ENCODE data around the gene UBR1. TPM values are rescaled to one million over a fixed set of nuclear protein-coding genes. Genes with fewer than 3 reads are reported as not detected.

Gene UBR1
- polyA plus RNA-seq = 14.7 and 21.0 TPM in 2 replicates

DNA sequence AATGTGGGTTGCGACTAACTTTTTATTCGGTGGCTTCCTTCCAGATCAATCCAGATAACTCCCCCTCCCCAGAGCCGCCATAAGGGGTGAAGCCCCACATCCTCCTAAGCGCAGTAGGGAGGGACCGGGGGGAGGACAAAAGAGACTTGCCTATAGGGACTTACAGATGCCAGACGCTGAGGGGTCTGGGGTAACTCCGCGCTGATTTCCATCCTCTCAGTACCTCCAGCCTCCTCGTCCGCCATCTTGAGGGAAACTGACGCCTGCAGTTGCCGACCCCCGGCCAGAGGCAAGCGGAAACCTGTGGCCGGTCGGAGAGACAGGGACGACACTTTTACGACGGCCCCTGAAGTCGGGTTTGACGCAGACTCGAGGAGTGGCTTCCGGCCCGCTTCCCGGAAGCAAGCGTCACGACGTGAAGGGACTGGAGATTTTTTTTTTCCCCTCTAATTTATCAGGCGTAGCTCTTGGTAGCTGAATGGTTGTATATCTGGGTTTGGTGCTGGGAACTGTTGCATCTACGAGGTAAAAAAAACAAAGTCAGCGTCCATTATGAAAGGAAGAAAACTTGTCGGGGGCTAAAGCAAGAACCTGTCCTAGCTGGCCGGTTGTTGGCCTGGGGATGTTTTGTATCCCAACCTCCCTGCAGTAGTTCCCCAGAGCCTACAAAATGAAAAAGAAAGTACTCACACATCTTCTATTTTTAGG, at the start of gene UBR1:
Gene UBR1 (minus strand): TSS at position 261 of the 708 bp plus-strand sequence. CDS start 16 bp downstream, at position 245.

DNA sequence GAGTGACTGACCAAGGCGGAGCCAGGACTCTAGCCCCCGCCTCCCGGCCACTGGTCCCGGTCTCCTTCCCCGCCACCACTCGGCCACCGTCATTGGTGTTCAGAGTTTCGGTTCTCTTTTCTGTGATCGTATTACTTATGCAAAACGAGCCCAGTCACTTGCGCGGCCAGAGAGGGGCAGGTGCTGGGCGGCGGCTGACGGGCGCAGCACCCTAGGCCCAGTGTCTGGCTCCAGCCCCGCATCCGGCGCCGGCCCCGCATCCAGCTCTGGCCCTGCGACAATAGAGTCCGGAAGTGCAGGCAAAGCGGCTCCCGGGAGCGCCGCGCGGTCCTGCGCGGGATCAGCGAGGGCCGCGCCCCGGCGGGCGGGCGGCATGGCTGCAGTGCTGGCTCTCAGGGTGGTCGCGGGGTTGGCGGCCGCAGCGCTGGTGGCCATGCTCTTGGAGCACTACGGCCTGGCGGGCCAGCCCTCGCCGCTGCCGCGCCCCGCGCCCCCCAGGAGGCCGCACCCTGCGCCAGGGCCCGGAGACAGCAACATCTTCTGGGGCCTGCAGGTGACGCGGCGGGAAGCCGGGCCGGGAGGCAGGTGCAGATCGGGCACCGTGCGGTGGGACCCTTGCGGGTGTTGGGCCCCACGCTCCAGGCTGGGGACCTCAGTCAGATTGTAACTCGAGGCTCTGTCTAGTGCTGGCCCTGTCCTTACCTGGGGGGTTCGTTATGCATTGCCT, 27.8 kb upstream of the UBR1 start, which contains the start of gene TMEM62:
Gene TMEM62 (plus strand): TSS at position 157 of the 727 bp plus-strand sequence. CDS start 217 bp downstream, at position 374.

DNA sequence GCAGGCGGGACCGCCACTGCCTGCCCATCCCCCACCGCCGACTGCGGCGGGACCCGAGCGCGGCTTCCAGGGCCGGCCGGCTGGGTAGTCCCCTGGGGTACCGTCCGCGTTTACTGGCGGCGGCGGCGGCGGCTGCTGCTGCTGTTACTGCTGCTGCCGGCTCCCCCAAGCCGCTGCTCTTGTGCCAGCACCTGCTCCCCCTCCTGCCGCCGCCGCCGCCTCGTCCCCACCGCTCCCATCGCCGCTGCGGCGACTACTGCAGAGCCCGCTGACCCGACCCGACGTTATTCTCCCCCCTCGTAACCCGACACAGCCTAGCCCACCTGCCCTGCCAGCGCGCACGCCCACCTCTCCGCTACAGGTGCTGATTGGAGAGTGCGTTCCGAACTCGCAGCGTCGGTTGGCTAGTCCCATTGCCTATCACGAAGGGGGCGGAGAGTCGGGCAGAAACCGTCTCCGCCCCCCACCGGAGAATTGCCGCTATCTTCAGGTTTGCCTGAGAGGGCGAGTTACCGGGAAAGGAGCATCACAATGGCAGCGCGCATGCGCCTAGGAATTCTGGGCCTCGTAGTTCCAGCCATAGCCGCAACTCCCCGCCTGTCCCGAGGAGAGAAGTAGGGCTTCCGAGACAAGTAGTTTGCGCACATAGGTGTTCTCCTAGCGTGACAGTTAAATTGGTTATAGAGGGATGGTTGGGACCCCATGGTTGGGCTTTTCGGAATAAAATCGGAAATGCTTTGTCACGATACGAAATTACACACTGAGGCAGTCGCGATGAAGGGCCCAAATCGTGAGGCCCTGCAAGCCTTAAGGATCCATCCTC, 185.1 kb downstream of the UBR1 start, which contains the start of gene TTBK2:
Gene TTBK2 (minus strand): TSS at position 260 of the 823 bp plus-strand sequence. CDS start 42,161 bp downstream, outside the sequence.

Other genes with a start within 250 kb of the UBR1 start
- 17.2 and 20.7 TPM in 2 replicates for gene TTBK2, start 185.3 kb downstream of the UBR1 start, polyA plus RNA-seq
- gene TMEM62, start 27.5 kb upstream of the UBR1 start, polyA plus RNA-seq = 8.7 and 14.8 TPM in 2 replicates
- 133 and 186 TPM in 2 replicates for gene CCNDBP1, start 79.4 kb upstream of the UBR1 start, polyA plus RNA-seq
- not detected in 2 replicates for gene EPB42, start 115.0 kb upstream of the UBR1 start, polyA plus RNA-seq
- 0.24 TPM in 1 of 2 replicates, not detected in the other for gene TGM5, start 160.9 kb upstream of the UBR1 start, polyA plus RNA-seq
- gene TGM7, start 196.2 kb upstream of the UBR1 start, polyA plus RNA-seq = not detected in 2 replicates
- gene LCMT2, start 224.5 kb upstream of the UBR1 start, polyA plus RNA-seq = 1.9 and 3.5 TPM in 2 replicates

Measured in Purkinje cell (primary cell).